HG03095 (cell line): ENCODE data around the gene DENND5A.
"Not testable (repeated sequence)": the region's sequence is repeated elsewhere in the genome, so short reads cannot be mapped to it uniquely, and the experiment has no call there.

Experiments
- ATAC-seq: cut with Tn5 transposase; IDR thresholded peaks from one replicate; pipeline ENCODE4 v1.9.1; 2021; ENCODE audit warnings: moderate library complexity; ENCODE audit not compliant: unreplicated experiment

DENND5A gene

GRCh38 chr11:9103542-9104276 lies 161.4 kb downstream of the DENND5A start:
- no peak for ATAC-seq

DNA sequence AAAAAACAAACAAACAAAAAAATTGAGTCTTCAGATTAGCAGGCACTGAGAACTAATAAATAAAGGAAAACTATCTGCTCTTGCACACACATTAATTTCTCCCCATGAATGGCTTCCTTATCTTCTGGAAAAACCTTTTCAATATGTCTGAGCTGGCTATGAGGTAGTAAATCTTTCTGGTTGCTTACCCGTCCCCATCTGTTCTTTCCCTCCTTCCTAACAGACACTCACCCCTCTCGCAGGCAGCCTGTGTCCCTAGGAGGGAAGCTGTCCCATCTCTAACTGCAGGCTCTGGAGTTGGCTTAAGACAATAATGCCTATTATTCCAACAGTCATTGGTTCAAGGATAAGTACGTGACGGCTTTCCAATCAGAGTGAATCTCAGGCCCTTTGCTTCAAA lies 165.5 kb downstream of the DENND5A start:
- ATAC-seq, result no peak

- ATAC-seq, result not testable (repeated sequence)
Observed at GRCh38 chr11:9098455-9098854, 166.7 kb downstream of the DENND5A start.

DNA sequence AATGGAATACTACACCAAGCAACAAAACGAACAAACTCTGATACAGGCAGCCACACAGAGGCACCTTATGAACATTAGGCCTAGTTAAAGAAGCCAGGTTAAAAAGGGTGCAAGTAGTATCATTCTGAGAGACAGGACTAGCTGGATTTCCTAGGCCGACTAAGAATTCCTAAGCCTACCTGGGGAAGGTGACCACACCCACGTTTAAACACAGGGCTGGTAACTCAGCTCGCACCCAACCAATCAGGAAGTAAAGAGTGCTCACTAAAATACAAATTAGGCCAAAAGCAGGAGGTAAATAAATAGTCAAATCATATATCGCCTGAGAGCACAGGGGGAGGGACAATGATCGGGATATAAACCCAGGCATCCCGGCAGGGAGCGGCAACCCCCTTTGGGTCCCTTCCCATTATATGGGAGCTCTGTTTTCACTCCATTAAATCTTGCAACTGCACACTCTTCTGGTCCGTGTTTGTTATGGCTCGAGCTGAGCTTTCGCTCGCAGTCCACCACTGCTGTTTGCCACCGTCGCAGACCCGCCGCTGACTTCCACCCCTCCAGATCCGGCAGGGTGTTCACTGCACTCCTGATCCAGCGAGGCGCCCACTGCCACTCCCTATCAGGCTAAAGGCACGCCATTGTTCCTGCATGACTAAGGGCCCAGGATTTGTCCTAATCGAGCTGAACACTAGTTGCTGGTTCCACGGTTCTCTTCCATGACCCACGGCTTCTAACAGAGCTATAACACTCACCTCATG lies 167.8 kb downstream of the DENND5A start:
- ATAC-seq, result not testable (repeated sequence)

- ATAC-seq, result no peak
Observed at GRCh38 chr11:9096427-9096826, 168.7 kb downstream of the DENND5A start.

- no peak for ATAC-seq
Observed at GRCh38 chr11:9095421-9095820, 169.7 kb downstream of the DENND5A start.

DNA sequence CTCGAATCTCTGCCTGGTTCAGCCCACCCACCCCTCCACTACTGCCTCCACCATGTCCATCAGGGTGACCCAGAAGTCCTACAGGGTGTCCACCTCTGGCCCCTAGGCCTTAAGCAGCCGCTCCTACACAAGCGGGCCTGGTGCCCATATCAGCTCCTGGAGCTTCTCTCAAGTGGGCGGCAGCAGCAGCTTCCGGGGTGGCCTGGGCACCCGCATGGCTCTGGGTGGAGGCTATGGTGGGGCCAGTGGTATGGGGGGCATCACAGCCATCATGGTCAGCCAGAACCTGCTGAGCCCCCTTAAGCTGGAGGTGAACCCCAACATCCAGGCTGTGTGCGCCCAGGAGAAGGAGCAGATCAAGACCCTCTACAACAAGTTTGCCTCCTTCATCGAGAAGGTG lies 170.7 kb downstream of the DENND5A start:
- no peak for ATAC-seq

DNA sequence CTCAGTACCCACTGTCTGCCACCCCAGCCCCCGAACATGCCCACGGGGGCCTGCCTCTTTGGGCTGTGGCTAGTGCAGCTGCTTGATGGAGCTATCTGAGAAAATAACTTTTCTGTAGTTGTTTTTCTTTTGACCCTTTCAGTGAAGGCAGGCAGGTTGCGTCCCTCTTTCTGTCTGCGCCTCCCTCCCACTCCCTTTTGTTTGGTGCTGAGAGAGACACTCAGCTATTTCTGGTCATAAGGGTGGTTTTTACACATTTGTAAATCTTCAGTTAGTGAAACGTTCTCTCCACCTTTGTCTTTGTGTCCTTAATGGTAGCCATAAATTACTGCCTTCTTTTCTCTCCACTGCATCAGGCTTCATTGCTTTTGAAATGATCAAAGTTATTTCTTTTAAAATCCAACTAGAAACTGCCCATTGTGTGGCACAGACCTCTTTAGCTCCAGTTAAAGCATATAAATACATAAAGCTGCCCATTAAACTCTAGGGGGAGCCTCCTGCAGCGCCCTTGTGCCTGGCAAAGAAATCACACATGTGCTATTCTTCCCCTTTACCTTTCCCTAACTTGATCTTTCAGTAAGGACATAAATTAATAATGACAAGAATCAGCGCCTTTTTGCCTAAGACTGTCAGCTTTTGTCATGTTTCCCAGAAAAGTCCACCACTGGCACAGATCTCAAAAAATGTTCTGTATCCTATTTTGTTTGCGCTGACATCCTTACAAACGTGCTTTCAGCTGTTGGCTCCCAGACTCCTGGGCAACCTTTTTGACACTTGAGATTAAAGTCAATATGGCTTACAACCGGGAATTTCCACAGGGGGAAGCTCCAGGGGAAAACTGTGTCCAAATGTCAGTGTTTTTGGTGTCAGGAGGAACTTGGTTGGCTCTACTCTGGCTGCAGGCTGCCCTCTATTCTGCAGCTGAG lies 172.0 kb downstream of the DENND5A start:
- no peak for ATAC-seq

GRCh38 chr11:9092072-9092471 lies 173.1 kb downstream of the DENND5A start:
- no peak for ATAC-seq

DNA sequence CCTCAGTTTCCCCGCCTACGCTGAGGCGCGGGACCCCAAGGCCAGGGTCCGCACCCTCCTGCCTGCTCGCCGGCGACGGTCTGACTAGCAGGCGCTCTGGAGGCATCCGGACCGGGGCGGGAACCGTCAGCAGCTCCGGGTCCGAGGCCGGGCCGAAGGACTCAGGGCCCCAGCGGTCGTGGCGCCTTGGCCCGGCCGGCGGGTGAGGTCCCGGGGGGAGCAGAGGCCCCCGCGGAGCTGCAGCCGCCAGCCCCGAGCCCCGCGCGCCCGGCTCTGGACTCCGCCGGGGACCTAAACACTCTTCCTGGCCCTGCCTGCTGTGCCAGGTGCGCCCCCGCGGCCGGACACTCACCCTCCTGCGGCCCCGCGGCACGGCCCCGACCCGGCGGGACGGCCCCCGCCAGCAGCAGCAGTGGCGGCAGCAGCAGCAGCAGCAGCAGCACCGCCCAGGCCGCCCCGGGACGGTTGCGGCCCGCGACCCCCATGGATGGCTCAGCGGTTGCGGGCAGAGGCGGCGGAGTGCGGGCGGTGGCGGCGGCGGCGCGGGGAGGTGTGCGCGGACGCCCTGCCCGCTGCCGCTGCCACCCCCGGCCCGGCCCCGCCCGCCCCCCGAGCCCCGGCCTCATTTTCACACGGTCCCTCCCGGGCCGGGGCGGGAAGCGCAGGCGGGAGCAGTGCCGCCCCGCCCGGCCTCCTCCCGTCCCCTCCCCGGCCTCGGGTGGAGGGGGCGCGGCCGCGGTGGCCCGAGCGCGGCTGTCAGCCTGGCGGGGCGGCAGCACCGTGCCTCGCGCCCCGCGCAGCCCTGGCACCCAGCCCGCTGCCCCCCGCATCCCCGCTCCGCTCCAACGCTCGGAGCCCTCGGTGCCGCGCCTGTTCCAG lies 173.9 kb downstream of the DENND5A start, which contains the start of gene SCUBE2:
Gene SCUBE2, minus strand, starts transcription at position 556 of the 879 bp plus-strand sequence. Its CDS starts 71 bp downstream, at position 485.
- no peak for ATAC-seq

DNA sequence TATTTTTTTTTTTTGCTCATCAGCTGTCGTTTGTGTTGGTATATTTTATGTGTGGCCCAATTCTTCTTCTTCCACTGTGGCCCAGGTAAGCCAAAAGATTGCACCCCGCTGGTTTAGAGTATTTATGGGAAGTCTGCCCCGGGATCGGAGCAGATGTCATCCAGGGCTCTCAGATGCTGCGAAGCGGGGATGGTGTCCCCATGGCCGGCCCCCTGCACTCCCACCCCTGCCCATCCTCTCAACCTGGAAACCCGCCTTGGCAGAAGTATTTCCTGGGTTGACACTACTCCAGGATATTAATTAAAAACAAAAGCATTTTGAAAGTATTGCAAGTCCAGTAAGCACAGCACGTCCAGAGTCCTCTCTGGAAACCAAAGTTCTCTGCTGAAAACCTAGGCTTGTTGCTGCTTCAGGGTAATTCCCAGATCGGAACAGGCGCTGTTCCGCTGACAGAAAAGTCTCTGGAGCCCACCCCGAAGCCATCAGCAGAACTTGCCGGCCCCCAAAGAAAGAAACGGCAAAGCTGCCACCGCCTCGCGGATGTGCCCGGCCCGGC lies 174.6 kb downstream of the DENND5A start:
- no peak for ATAC-seq

- ATAC-seq, result no peak
Observed at GRCh38 chr11:9089636-9090035, 175.5 kb downstream of the DENND5A start.

DNA sequence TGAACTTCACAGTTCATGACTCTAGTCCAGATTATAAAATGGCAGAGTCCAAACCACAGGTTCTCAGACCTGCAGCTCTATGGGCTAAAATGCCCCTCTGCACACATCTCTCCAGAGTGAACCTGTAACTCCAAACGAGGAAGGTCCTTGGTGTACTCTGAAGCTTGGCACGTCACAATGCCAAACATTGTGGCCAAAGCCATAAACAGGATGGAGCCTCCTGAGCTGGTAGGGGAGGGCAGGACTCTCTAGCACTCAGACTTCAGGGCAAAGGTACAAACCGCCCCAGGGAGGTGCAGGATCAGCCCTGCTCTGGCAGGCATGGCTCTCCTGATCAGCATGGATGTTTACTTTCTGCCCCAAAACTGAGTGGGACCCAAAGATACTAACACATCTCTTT lies 176.1 kb downstream of the DENND5A start:
- ATAC-seq, result no peak
